ENCODE results near the gene HMGXB3.

DNA sequence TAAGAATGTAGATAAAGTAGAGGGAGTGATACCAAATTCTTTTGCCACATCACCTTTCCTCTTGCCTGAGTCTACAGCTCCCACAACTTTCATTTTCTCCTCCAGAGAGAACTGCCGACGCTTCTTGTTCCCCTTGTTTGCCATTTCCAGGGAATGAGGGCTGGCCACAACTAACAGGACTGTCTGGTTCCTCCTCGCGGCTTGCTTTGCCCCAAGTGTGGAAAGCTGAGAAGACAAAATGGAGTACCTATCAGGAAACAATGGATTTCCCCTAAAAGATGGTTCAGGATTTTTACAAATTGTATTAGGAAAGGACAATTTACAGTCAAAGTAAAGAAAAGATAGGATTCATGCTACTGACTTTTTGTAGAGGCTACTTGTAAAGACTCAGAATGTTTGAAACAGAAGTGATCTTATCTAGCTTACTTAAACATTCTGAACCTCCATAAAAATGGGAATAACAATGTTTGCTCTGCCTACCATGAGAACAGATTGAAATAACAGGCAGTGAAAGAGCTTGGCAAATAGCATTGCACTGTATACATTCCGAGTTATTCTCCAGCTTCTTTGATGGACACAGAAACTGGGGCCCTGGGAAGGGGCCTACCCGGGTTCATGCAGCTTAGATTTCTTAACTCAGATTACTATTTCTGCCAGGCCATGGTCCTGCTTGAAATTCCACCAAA, 4.2 kb upstream of the HMGXB3 start:
- TF ChIP-seq, protein P1, sequence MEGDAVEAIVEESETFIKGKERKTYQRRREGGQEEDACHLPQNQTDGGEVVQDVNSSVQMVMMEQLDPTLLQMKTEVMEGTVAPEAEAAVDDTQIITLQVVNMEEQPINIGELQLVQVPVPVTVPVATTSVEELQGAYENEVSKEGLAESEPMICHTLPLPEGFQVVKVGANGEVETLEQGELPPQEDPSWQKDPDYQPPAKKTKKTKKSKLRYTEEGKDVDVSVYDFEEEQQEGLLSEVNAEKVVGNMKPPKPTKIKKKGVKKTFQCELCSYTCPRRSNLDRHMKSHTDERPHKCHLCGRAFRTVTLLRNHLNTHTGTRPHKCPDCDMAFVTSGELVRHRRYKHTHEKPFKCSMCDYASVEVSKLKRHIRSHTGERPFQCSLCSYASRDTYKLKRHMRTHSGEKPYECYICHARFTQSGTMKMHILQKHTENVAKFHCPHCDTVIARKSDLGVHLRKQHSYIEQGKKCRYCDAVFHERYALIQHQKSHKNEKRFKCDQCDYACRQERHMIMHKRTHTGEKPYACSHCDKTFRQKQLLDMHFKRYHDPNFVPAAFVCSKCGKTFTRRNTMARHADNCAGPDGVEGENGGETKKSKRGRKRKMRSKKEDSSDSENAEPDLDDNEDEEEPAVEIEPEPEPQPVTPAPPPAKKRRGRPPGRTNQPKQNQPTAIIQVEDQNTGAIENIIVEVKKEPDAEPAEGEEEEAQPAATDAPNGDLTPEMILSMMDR (IDR thresholded peaks at IDR 0.05; ENCODE audit: low read length), result no peak
- TF ChIP-seq EZH2 (optimal IDR thresholded peaks at IDR 0.05; ENCODE audit: low read depth, low read length) (no peak), EZH2phosphoT487 (IDR thresholded peaks at IDR 0.05; ENCODE audit: low read length) (no peak)

All from MM.1S (cell line).